Measurements from ENCODE around the gene MAP1LC3A.

DNA sequence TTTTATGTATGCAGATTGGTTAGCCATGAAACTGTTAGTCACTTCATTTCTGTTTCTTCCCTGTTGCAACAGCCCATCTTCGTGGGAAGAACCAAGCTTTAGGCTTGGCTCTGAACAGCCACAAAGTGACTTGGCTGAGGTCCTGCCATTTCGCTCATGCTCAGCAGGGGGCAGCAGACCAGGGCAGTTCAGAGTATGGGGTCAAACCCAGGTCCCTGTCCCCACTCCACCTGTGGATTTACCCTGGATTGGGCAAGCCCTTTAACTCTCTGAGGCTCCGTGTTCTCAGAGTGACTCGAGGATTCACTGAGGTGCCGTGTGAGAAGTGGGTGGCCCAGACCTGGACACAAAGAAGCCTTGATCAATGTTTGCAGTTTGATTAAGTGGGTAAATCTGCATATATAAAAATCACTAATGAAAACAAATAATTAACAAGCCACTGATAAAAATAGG lies 19.8 kb upstream of the MAP1LC3A start:
- TF ChIP-seq JUN (IDR thresholded peaks at IDR 0.05; ENCODE audit: borderline replicate concordance, insufficient read depth, insufficient read length, low read depth), result no peak
- TF ChIP-seq, protein P1, sequence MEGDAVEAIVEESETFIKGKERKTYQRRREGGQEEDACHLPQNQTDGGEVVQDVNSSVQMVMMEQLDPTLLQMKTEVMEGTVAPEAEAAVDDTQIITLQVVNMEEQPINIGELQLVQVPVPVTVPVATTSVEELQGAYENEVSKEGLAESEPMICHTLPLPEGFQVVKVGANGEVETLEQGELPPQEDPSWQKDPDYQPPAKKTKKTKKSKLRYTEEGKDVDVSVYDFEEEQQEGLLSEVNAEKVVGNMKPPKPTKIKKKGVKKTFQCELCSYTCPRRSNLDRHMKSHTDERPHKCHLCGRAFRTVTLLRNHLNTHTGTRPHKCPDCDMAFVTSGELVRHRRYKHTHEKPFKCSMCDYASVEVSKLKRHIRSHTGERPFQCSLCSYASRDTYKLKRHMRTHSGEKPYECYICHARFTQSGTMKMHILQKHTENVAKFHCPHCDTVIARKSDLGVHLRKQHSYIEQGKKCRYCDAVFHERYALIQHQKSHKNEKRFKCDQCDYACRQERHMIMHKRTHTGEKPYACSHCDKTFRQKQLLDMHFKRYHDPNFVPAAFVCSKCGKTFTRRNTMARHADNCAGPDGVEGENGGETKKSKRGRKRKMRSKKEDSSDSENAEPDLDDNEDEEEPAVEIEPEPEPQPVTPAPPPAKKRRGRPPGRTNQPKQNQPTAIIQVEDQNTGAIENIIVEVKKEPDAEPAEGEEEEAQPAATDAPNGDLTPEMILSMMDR (IDR thresholded peaks at IDR 0.05; ENCODE audit: extremely low read depth in 1 of 2, insufficient read depth in 1 of 2, low read depth in 1 of 2, low read length in 2 of 2), result peak; percentile 75 to 87
- TF ChIP-seq POLR2A (IDR thresholded peaks at IDR 0.05; ENCODE audit: low read depth, low read length), result no peak
- TF ChIP-seq EZH2 (IDR thresholded peaks at IDR 0.05; ENCODE audit: borderline replicate concordance, low read depth, low read length, severe bottlenecking), result no peak
- no peak for TF ChIP-seq POLR2AphosphoS5 (IDR thresholded peaks at IDR 0.05; ENCODE audit: insufficient read depth, low read depth, low read length)

Measured in endothelial cell of umbilical vein (primary cell).